HG03159 (cell line): ENCODE measurements around the gene SMIM29.
"Not testable (repeated sequence)": the region's sequence is repeated elsewhere in the genome, so short reads cannot be mapped to it uniquely, and the experiment has no call there.

Experiments used
- ATAC-seq: cut with Tn5 transposase; IDR thresholded peaks from one replicate; pipeline ENCODE4 v1.9.1; 2021; ENCODE audit warnings: mild to moderate bottlenecking, moderate library complexity; ENCODE audit not compliant: unreplicated experiment

SMIM29 gene

GRCh38 chr6:34269132-34269531, 20.3 kb upstream of the SMIM29 start:
- ATAC-seq, result not testable (repeated sequence)

GRCh38 chr6:34267746-34268145, 18.9 kb upstream of the SMIM29 start:
- ATAC-seq, result no peak

- ATAC-seq, result not testable (repeated sequence)
These were observed 14.7 kb upstream of the SMIM29 start for GRCh38 chr6:34263484-34263883.

- ATAC-seq, result no peak
These were observed 11.9 kb upstream of the SMIM29 start for GRCh38 chr6:34260576-34261267.

GRCh38 chr6:34259529-34260069, 10.8 kb upstream of the SMIM29 start:
- no peak for ATAC-seq

GRCh38 chr6:34252395-34252794, 3.6 kb upstream of the SMIM29 start:
- not testable (repeated sequence) for ATAC-seq

GRCh38 chr6:34249469-34250261, 859 bp upstream of the SMIM29 start:
- ATAC-seq, result peak; percentile 32

- no peak for ATAC-seq
These were observed 544 bp downstream of the SMIM29 start for GRCh38 chr6:34248198-34248726.

- no peak for ATAC-seq
These were observed 1.2 kb downstream of the SMIM29 start for GRCh38 chr6:34247481-34248197.

GRCh38 chr6:34246563-34247391, 2.0 kb downstream of the SMIM29 start:
- no peak for ATAC-seq

GRCh38 chr6:34246249-34246562, 2.6 kb downstream of the SMIM29 start:
- no peak for ATAC-seq

GRCh38 chr6:34245761-34246140, 3.1 kb downstream of the SMIM29 start:
- not testable (repeated sequence) for ATAC-seq

GRCh38 chr6:34245032-34245760, 3.6 kb downstream of the SMIM29 start:
- not testable (repeated sequence) for ATAC-seq

- no peak for ATAC-seq
These were observed 4.6 kb downstream of the SMIM29 start for GRCh38 chr6:34243901-34244884.

- no peak for ATAC-seq
These were observed 5.6 kb downstream of the SMIM29 start for GRCh38 chr6:34243131-34243771.

GRCh38 chr6:34242252-34243130, 6.3 kb downstream of the SMIM29 start:
- ATAC-seq, result no peak
